ENCODE data around the gene MICA.

GRCh38 chr6:31365864-31366263 lies 37.5 kb upstream of the MICA start:
- TF ChIP-seq POLR2A (IDR thresholded peaks at IDR 0.05), result no peak
- TF ChIP-seq, protein P1, sequence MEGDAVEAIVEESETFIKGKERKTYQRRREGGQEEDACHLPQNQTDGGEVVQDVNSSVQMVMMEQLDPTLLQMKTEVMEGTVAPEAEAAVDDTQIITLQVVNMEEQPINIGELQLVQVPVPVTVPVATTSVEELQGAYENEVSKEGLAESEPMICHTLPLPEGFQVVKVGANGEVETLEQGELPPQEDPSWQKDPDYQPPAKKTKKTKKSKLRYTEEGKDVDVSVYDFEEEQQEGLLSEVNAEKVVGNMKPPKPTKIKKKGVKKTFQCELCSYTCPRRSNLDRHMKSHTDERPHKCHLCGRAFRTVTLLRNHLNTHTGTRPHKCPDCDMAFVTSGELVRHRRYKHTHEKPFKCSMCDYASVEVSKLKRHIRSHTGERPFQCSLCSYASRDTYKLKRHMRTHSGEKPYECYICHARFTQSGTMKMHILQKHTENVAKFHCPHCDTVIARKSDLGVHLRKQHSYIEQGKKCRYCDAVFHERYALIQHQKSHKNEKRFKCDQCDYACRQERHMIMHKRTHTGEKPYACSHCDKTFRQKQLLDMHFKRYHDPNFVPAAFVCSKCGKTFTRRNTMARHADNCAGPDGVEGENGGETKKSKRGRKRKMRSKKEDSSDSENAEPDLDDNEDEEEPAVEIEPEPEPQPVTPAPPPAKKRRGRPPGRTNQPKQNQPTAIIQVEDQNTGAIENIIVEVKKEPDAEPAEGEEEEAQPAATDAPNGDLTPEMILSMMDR (IDR thresholded peaks at IDR 0.05 in 8 of 11, conservative IDR thresholded peaks at IDR 0.05 in 3 of 11), result no peak
